HG03039 (cell line): Measurements from ENCODE around the gene FAAP100.
"Not testable (repeated sequence)": the region's sequence is repeated elsewhere in the genome, so short reads cannot be mapped to it uniquely, and the experiment has no call there.

Source experiments
- ATAC-seq: cut with Tn5 transposase; IDR thresholded peaks from one replicate; pipeline ENCODE4 v1.9.1; 2021; ENCODE audit warnings: mild to moderate bottlenecking, moderate library complexity; ENCODE audit not compliant: unreplicated experiment

The FAAP100 gene, protein sequence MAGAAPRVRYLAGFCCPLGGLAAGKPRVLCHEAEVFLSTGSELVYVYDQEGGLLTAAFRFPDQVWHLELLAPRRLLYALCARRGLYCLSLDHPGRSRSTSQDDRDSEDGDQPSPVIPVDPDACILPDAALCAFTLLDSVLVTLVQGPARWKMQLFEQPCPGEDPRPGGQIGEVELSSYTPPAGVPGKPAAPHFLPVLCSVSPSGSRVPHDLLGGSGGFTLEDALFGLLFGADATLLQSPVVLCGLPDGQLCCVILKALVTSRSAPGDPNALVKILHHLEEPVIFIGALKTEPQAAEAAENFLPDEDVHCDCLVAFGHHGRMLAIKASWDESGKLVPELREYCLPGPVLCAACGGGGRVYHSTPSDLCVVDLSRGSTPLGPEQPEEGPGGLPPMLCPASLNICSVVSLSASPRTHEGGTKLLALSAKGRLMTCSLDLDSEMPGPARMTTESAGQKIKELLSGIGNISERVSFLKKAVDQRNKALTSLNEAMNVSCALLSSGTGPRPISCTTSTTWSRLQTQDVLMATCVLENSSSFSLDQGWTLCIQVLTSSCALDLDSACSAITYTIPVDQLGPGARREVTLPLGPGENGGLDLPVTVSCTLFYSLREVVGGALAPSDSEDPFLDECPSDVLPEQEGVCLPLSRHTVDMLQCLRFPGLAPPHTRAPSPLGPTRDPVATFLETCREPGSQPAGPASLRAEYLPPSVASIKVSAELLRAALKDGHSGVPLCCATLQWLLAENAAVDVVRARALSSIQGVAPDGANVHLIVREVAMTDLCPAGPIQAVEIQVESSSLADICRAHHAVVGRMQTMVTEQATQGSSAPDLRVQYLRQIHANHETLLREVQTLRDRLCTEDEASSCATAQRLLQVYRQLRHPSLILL

DNA sequence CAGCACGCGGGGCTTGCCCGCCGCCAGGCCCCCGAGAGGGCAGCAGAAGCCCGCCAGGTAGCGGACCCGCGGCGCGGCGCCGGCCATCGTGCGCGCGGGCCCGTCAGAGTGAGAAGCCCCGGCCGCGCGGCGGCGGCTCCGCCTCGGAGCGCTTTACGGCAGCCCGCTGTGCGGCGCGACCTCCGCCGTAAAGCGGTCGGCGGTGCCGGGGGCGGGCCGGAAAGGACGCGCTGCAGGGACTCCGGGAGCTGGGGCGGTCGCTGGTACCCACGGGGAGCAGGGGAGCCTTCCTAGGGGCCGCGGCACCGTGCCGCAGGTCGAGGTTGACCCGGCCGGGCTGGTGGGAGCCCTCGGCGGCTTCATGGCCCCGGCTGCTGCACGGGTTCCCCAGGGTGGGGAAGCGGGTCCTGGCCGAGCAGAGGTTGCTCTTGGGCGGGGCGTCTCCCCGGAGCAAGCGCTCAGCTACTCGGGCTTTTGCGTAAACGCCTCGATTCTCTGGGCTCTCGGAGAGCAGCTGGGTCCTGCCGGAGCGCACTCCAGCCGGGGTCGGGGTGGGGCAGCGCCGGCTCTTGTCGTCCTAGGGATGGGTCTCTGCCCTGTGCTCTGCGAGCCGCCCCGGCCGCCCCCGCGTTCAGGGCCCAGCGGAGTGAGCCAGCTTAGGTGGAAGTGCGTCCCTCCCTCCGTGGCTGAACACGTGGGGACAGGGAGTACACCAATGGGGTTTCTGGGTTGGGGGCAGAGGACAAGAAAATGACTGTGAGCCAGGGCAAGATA is at the start of gene FAAP100:
TSS of gene FAAP100 (minus strand) at position 110 of the 774 bp plus-strand sequence. CDS start at position 87, 23 bp downstream.
- ATAC-seq, result peak; percentile 38

DNA sequence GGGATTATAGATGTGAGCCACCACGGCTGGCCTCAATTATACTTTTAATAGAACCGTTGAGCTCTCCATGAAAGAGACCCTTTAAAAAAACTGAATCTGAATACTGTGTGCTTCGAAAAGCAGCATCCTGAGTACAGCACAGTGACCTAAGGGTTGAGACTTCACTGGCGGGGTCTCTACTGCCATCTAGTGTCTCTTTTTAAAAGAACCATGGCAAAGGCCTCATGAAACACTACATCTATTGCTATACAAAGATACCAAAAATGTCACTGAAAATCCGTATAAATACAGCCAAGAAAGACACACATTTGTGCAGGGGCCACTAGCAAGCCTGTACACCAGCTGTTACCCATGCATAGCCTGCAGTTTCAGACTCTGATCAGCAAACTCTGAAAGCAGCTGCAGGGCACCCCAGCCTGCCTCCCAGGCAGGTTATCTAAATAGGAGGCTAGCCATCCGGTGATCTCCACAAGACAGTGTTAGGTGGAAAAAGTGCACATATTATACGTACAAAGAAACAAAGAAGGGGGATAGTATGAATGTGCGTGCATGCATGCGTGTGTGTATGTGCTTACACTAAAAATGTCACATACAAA is 49.5 kb upstream of the FAAP100 start:
- no peak for ATAC-seq

DNA sequence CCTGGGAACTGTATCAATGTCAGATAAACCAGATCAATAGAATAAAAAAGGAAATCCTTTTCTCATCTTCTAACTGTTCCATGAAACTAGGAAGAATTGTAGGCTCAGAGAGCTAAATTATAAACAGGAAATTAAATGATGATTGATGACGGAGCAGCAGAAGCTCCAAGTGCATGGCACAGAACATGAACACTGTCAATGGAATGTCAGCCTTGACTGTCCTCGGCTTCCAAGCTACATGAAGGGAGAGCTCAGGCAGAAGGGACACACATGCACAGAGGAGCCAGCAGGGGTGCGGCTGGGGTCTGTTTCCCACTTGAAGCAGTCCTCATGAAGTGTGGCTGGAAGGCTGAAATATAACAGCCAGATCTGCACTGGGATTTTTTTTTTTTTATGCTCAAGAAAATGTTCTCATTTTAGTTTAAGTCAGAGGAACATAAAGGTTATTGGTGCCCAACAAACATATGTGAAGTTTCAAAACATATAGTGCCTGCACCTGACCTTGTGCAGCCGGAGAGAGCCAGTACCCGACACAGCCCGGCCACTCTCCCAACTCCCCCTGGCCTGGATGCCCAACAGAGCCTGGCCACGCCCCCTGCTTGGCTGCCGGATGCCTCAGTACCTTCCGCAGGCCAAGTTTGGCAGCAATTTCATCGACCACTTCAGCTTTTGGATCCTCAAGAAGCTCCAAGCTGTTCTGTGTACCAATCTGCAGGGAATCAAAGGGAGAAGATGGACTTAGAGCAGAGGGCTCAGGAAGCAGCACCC is 47.8 kb upstream of the FAAP100 start:
- no peak for ATAC-seq

DNA sequence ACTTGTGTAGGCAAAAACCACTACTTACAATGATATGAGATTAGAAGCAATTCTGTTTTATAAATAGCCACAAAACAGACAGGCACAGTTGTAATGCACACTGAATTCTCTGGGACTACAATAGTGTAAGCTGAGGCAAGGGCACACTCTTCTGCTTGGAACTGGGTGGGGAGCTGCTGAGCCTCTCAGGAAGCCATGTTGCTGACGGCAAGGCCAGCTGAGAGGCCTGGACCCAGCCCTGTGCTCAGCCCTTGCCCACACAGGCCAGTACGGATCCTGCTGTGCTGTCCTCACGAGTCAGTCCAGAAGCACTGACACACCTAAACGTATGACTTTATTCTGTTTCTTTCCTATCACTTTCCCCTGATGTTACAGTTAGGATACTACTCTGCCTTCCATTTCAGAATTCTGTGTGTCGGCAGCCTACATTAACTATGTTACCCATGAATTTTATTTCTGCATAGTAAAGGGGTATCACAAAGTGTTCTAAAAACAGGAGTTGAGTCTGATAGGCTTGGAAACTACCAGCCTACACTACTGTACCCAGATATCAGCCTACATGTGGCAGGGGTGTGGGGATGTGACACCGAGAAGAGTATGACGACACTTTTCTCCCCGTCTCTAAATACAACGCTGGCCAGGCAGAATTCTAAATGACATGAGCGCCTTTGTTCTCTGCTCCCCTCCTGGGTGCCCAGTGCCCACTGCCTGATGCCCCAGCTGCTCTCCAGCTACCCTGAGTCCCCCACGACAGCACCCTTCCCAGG is 41.1 kb upstream of the FAAP100 start:
- no peak for ATAC-seq

DNA sequence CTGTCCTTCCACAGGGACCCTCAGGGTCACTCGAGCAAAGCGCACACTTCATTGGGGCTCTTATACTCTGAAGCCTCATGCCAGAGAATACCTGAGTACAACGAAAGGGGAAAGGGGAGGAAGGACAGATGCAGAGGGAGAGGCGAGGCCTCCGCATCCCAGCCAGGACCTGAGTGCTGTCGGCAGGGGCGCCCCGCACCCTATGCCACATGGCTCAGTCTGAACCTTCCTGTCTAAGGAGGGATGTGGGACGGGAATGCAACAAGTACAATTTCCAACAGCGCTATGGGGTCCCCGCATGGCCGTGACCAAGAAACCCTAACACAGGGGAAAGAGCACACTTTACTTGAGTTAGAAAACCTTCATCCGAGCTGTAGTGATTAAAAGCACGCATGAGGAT is 39.8 kb upstream of the FAAP100 start:
- ATAC-seq, result no peak

DNA sequence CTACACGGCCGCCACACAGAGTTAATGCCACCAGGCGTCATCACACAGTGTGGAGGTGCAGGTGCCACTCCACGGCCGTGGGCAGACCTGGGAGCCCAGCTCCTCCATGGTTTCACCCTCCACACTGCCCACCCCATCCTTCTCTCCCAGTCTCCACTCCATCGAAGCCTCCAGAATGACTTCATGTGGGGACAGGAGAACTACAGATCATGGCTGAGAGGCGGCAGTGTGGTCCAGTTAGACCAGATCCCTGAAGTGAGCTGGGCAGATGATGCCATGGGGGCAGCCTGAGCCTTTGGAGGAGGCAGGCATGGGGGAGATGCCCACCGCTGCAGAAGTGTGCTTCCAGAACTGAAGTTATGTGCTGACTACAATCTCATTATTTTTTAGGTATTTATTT is 38.0 kb upstream of the FAAP100 start:
- no peak for ATAC-seq

DNA sequence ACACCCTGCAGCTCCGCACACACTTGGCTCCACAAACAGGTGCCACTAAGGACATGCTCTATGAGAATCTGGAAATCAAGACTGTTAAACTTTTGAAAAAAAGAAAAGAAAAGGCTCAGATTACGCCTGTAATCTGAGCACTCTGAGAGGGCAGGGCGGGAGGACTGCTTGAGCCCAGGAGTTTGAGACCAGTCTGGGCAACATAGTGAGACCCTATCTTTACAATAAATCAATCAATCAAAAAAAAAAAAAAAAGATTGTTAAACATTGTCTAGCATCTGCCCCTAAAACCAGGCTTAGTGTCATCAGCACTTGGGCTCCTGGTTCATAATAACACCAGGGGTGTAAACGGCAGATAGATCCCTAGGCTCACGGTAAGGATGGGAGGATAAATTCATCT is 37.5 kb upstream of the FAAP100 start:
- ATAC-seq, result no peak

DNA sequence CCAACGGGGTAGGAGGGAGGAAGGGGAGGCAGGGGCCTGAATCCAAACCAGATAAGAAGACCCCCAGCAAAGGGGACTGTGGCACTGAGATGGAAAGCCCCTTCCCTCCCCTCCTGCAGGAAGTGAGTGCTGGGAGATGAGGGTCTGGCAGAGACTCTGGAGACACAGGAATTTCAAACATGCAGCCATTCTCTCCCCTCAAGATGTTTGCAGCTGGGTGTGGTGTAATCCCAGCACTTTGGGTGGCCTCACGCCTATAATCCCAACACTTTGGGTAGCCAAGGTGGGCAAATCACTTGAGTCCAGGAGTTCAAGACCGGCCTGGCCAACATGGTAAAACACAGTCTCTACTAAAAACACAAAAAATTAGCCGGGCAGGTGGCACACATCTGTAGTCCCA is 33.9 kb upstream of the FAAP100 start:
- no peak for ATAC-seq

DNA sequence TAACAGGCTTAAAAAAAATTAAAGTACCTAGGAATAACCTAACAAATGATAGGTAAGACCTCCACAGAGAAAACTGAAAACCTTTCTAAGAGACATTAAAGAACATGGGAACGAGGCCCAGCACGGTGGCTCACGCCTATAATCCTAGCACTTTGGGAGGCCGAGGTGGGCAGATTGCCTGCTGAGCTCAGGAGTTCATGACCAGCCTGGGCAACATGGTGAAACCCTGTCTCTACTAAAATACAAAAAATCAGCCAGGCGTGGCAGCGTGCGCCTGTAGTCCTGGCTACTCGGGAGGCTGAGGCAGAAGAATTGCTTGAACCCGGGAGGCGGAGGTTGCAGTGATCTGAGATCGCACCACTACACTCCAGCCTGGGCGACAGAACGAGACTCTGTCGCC is 32.6 kb upstream of the FAAP100 start:
- not testable (repeated sequence) for ATAC-seq

DNA sequence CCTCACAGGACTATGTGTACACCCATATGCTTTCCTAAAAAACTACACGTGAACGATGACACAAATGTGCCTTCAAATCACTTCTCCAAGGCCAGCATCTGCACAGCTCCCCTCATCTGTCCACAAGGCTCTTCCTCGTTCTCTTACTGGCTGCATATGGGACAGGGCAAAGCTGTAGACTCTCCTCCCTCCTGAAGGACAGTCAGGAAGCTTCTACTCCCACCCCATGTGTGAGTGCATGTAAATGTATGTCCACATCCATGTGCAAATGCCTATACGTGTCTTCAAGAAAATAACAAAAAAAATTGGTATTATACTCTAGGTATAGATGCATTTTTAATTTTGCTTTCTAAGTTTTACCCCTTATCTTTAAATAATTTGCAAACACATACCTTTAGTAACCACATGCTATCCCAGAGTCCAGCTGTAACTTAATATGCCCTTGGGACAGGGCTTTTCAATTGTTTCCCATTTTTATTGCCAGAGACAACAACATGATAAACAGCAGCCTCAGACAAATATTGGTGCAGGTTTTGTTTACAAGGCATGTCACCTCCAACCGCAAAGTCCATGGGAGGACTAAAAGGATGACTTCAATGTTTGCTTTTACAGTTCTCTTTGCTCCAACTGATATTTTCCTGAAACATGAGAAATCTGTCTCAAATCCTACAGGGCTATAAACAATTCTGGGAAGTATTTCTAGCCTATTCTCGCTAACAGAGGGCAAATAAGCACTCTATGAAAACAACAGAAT is 31.6 kb upstream of the FAAP100 start:
- ATAC-seq, result no peak

DNA sequence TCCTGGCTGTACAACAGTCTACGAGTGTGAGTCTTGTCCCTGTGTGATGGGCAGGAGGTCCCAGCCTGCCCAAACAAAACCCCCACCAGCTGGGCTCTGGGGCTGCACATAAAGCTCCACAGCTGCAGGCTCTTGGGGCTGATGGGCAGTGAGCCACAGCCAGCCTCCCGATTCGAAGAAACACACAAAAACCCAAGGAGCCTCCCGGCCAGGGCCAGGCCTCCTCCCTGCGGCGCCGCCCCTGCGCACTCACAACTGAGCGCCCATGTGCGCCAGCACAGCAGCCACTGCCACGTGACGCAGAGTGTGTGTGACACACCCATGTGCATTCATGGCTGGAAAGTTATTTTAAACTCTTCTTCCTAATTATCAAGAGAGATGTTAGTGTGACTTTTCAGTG is 30.6 kb upstream of the FAAP100 start:
- ATAC-seq, result no peak

DNA sequence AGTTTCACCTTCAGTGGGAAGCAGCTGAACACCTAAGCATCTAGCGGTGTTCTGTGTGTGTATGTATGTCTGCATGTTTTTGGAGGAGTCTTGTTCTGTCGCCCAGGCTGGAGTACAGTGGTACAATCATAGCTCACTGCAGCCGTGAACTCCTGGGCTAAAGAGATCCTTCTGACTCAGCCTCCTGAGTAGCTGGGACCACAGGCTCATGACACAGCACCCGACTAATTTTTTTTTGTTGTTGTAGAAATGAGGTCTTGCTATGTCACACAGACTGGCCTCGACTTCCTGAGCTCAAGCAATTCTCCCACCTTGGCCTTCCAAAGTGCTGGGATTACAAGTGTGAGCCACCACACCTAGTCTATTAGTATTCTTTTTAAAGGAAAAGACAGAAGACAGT is 30.2 kb upstream of the FAAP100 start:
- ATAC-seq, result no peak

DNA sequence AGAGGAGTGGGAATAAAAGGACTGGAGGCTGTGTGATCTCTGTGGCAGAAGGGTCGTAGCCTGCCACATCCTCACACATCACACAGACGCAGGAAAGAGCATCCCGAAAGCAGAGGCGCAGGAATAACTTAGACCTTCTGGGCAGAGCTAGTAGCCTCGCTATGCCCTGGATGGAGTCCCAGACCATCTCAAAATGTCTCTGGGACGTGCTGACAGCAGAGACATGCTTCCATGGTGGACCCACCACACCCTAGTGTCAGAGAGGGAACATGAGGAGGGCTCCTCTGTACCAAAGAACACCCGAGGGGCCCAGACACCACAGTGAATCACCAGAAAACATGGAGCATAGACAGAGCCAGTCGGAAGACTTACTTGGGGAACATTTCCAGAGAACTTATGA is 29.6 kb upstream of the FAAP100 start:
- no peak for ATAC-seq

DNA sequence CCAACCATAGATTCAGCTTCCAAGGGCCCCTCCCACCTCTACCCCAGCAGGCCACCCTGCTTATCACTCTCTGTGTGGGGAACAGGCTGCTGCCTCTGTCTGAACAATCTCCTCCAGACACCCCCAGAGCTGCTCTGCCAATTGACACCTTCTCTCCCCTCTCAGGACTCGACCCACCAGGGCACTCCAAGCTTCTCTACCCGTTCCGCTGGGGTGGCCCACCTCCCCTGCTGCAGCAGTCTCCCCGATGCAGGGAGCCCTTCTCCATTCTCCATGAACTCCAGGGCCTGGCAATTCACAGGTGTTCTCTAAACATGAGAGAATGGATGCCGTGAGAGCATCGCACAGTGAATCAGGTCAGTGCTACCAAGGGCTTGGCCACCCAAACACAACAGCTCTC is 28.3 kb upstream of the FAAP100 start:
- ATAC-seq, result no peak

DNA sequence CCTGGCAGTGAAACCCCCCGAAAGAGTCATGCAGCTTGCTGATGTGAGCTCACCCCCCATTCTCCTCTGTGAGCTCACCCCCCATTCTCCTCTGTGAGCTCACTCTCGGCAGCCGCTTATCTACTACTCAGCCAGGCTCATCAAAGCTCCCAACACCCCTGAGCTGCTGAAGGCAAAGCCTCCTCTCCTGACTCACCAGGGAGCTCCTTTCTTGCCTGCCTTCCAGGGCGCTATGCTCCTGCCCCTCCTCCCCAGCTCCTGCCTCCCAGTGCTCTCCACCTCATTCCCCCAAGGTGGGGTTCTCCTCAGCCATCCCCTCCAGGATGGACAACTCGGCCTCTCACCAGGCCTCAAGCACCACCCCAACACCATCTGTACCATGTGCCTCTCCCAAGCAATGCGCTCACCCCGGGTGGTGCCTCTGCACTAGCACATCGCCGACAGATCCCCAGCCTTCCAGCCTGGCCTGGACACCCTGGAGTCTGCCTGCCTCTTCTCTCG is 27.7 kb upstream of the FAAP100 start:
- no peak for ATAC-seq

DNA sequence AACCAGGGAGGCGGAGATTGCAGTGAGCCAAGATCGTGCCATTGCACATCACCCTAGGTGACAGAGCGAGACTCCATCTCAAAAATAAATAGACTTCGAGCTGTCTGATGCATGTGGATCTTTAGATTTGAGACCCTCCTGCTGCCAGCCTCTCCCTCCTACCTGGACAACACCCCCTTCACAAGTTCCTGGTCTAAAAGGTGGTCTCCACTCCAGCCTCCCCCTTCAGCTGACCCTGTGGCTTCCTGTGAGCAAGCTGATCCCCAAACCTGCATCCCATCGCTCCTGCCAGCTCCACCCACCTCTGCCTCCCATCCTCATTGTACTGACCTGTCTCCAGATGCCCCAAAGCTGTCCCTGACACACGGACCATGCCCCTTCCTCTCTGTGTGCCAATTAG is 27.1 kb upstream of the FAAP100 start:
- no peak for ATAC-seq

DNA sequence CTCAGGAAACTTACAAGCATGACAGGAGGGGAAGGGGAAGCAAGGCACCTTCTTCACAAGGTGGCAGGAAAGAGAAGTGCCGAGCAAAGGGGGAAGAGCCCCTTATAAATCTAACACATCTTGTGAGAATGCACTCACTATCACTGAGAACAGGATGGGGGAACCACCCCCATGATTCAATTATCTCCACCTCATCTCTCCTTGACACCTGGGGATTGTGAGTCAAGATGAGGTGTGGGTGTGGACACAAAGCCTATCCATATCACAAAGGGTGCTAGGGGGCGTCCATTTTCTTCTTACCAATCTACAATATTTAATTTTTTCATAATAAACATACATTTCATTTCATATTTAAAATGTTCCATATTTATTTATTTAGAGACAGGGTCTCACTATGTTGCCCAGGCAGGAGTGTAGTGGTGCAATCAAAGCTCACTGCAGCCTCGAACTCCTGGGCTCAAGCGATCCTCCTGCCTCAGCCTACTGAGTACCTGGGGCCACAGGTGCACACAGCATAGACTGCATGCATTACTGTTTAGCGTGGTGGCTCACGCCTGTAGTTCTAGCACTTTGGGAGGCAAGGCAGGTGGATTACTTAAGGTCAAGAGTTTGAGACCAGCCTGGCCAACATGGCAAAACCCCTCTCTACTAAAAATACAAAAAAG is 26.5 kb upstream of the FAAP100 start:
- ATAC-seq, result no peak

DNA sequence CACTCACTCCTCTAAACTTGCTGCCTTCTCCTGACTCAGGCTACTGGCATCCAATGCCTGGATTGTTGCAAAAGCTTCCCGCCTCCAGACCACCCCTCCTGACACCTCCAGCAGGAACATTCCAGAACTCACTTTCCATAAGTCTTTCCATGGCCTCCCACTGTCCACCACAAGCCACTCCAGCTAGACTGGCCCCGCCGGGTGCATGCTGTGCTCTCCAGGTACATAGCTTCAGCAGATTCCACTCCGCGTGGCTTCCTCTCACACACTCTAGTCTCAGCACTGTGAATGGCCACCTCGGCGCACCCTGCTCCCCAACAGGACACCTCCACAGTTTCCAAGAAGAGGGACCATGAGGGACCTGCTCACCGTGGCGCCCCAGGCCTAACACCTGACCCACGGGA is 25.9 kb upstream of the FAAP100 start:
- ATAC-seq, result no peak
